ENCODE data around the gene RALGAPA2. TPM values are rescaled to one million over a fixed set of nuclear protein-coding genes. Genes with fewer than 3 reads are reported as not detected.

RALGAPA2 gene
- total RNA-seq, 1 experiment from 2014 or later: 9.8 TPM

DNA sequence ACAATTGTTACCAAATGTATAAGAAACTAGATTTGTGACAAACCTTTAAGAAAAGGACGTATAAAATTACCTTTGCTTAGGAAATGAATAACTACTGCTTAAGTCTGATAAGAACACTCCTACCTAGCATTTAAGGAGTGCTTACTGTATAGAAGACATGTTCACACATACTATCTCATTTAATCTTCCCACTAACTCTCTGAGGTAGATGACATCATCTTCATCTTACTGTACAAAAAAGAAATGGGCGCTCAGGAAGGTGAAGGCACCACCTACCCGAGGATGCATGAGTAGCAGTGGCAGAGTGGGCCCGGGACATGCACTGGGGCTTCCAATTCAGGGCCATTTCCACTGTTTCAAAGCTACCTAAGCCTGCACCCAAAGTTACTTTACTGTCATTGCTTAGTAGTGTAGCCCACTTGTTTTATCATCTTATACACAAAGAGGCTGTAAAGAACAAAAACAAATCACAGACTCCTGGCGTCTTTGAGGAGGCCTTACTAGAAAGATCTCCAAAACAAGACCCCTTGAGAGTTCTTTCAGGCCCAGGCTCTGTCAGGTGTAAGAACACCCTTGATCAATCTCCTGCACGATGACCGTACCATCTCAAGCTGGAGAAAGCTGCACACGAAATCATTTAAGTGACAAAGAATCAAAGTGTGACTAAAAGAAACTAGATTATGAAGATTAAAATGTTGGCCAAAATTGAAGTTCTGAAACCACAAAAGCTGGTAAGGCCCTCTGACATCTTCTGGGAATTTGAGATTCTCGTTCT is 216.5 kb downstream of the RALGAPA2 start:
- Mint-ChIP-seq H3K4me3 (ENCODE audit: unreplicated experiment) (no peak overlapping the region), H3K4me1 (ENCODE audit: insufficient read depth, unreplicated experiment) (no peaks in the 10 kb centered on the region), H3K9me3 (ENCODE audit: unreplicated experiment) (no peaks in the 10 kb centered on the region), H3K36me3 (ENCODE audit: insufficient read depth, unreplicated experiment) (peaks cover 28% of the 10 kb centered on the region), H3K27me3 (ENCODE audit: insufficient read depth, unreplicated experiment) (no peaks in the 10 kb centered on the region), H3K27ac (ENCODE audit: low read depth, unreplicated experiment) (no peak overlapping the region)
- intact Hi-C loops (cut with micrococcal nuclease): no loop called here
- DNase-seq (ENCODE audit: unreplicated experiment): no peak
- TF ChIP-seq, protein P1, sequence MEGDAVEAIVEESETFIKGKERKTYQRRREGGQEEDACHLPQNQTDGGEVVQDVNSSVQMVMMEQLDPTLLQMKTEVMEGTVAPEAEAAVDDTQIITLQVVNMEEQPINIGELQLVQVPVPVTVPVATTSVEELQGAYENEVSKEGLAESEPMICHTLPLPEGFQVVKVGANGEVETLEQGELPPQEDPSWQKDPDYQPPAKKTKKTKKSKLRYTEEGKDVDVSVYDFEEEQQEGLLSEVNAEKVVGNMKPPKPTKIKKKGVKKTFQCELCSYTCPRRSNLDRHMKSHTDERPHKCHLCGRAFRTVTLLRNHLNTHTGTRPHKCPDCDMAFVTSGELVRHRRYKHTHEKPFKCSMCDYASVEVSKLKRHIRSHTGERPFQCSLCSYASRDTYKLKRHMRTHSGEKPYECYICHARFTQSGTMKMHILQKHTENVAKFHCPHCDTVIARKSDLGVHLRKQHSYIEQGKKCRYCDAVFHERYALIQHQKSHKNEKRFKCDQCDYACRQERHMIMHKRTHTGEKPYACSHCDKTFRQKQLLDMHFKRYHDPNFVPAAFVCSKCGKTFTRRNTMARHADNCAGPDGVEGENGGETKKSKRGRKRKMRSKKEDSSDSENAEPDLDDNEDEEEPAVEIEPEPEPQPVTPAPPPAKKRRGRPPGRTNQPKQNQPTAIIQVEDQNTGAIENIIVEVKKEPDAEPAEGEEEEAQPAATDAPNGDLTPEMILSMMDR (IDR thresholded peaks at IDR 0.05; ENCODE audit: unreplicated experiment): no peak
- no TSS peak for BruUV-seq (replicated peaks)
- CTCF ChIA-PET: interaction anchor here (1.2 kb wide), 1 partner anchor 91 kb away, joined by 3 read pairs; no protein-coding TSS in a partner anchor
- POLR2A ChIA-PET: interaction anchor here (0.9 to 1.2 kb wide), 2 partner anchors 54 to 77 kb away, joined by 3 read pairs; no protein-coding TSS in a partner anchor

- H3K27me3 Mint-ChIP-seq (ENCODE audit: insufficient read depth, unreplicated experiment): no peaks in the 10 kb centered on the region
- POLR2A ChIA-PET: interaction anchor here (1.2 to 2.0 kb wide), 2 partner anchors 11 to 13 kb away, joined by 4 to 5 read pairs; no protein-coding TSS in a partner anchor
- intact Hi-C loops (cut with micrococcal nuclease): no loop called here
- TF ChIP-seq, protein P1 (IDR thresholded peaks at IDR 0.05; ENCODE audit: unreplicated experiment): no peak
- no peak overlapping the region for H3K4me3 Mint-ChIP-seq (ENCODE audit: unreplicated experiment)
- BruUV-seq (replicated peaks): no TSS peak
- DNase-seq (ENCODE audit: unreplicated experiment): no peak
- H3K4me1 Mint-ChIP-seq (ENCODE audit: insufficient read depth, unreplicated experiment): peaks cover 13% of the 10 kb centered on the region
- H3K36me3 Mint-ChIP-seq (ENCODE audit: insufficient read depth, unreplicated experiment): peaks cover 18% of the 10 kb centered on the region
- H3K27ac Mint-ChIP-seq (ENCODE audit: low read depth, unreplicated experiment): no peak overlapping the region
- no peaks in the 10 kb centered on the region for H3K9me3 Mint-ChIP-seq (ENCODE audit: unreplicated experiment)
- CTCF ChIA-PET: interaction anchor here (1.2 to 1.6 kb wide), 2 partner anchors 9 to 100 kb away, joined by 3 to 5 read pairs; no protein-coding TSS in a partner anchor
Observed at GRCh38 chr20:20493701-20494100, 218.7 kb downstream of the RALGAPA2 start.

DNA sequence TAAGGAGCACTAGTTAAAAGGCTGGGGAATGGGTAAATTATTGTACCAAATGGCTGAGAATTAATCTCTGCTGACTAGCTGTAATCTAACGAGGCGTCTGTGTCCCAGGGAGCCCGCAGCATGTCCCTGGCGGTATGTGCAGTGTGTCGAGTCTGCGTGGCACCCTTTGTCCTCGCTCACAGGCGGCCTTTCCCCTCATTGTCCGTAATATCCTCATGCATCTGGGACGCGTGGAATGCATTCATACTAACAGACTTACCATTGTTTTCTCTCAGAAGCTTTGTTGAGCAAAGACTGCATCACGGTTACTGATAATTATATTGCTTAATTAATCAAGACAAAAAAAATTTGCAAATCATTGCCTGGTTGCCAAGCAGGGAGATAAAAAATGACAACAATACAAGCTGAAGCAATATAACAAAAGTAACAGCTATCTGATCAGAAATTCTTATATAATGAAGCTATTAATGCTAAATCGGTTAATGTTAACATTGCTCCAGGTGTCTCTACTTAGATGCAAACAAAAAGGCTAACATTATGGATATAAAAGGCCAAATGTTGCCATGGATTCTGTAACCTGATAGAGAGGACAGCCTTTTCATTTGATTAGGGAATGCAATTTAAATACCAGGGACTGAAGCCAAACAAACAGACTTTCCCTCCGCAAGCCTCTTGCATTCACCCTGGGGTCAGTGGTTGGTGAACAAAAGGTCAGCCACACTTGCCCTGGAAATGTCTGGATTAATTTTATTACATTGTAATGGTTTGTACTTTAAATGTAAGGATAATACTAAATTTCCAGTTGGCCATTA is 219.7 kb downstream of the RALGAPA2 start:
- CTCF ChIA-PET: interaction anchor here (1.0 to 1.6 kb wide), 2 partner anchors 8 to 101 kb away, joined by 3 to 5 read pairs; no protein-coding TSS in a partner anchor
- intact Hi-C loops (cut with micrococcal nuclease): no loop called here
- Mint-ChIP-seq H3K36me3 (ENCODE audit: insufficient read depth, unreplicated experiment) (peaks cover 10% of the 10 kb centered on the region), H3K4me1 (ENCODE audit: insufficient read depth, unreplicated experiment) (peaks cover 22% of the 10 kb centered on the region), H3K27me3 (ENCODE audit: insufficient read depth, unreplicated experiment) (no peaks in the 10 kb centered on the region), H3K27ac (ENCODE audit: low read depth, unreplicated experiment) (no peak overlapping the region), H3K9me3 (ENCODE audit: unreplicated experiment) (no peaks in the 10 kb centered on the region), H3K4me3 (ENCODE audit: unreplicated experiment) (no peak overlapping the region)
- DNase-seq (ENCODE audit: unreplicated experiment): no peak
- POLR2A ChIA-PET: interaction anchor here (0.6 to 2.0 kb wide), 2 partner anchors 12 to 26 kb away, joined by 3 to 4 read pairs; no protein-coding TSS in a partner anchor
- TF ChIP-seq, protein P1 (IDR thresholded peaks at IDR 0.05; ENCODE audit: unreplicated experiment): no peak
- BruUV-seq (replicated peaks): no TSS peak

- Mint-ChIP-seq H3K36me3 (ENCODE audit: insufficient read depth, unreplicated experiment) (peaks cover 7% of the 10 kb centered on the region), H3K4me1 (ENCODE audit: insufficient read depth, unreplicated experiment) (peaks cover 22% of the 10 kb centered on the region), H3K9me3 (ENCODE audit: unreplicated experiment) (no peaks in the 10 kb centered on the region), H3K4me3 (ENCODE audit: unreplicated experiment) (no peak overlapping the region), H3K27me3 (ENCODE audit: insufficient read depth, unreplicated experiment) (no peaks in the 10 kb centered on the region), H3K27ac (ENCODE audit: low read depth, unreplicated experiment) (no peak overlapping the region)
- CTCF ChIA-PET: no interaction called here
- BruUV-seq (replicated peaks): no TSS peak
- POLR2A ChIA-PET: interaction anchor here (0.6 to 0.7 kb wide), 3 partner anchors 16 to 707 kb away, joined by 3 to 5 read pairs (median 3); no protein-coding TSS in a partner anchor
- TF ChIP-seq, protein P1 (IDR thresholded peaks at IDR 0.05; ENCODE audit: unreplicated experiment): no peak
- intact Hi-C loops (cut with micrococcal nuclease): no loop called here
- DNase-seq (ENCODE audit: unreplicated experiment): no peak
Observed at GRCh38 chr20:20491784-20492264, 220.6 kb downstream of the RALGAPA2 start.

All from MCF 10A (cell line).